Panc1 (cell line): ENCODE measurements around the gene SH3GLB2.

Source experiments
- POLR2AphosphoS5 ChIP-seq: IDR thresholded peaks from 2 replicates; pipeline ENCODE4 v1.6.1; 2012; ENCODE audit warnings: mild to moderate bottlenecking, low read depth, low read length, moderate library complexity
- TF ChIP-seq, protein P1 (sequence below): fragments of 450-650 bp; IDR thresholded peaks from 2 replicates; pipeline ENCODE4 v1.5.1; 2017; ENCODE audit warnings: mild to moderate bottlenecking

DNA sequence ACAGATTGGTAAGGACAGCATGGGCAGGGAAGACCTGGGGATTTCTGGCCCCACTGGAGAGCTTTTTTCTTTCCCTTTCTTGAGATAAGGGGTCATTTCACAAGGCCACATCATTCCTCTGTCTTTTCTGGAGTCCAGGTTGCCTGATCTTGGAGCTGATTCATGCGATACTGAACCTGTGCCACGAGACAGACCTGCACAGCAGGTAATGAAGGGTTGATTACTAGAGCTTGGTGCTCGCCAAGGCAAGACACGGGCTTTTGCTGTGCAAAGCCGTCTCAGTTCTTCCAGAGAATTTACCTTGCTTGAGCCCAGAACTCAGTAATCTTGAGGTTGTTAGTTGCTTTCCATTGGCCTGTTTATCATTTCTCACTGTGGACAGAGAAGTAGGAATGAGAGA is 41.5 kb downstream of the SH3GLB2 start:
- TF ChIP-seq, protein P1, sequence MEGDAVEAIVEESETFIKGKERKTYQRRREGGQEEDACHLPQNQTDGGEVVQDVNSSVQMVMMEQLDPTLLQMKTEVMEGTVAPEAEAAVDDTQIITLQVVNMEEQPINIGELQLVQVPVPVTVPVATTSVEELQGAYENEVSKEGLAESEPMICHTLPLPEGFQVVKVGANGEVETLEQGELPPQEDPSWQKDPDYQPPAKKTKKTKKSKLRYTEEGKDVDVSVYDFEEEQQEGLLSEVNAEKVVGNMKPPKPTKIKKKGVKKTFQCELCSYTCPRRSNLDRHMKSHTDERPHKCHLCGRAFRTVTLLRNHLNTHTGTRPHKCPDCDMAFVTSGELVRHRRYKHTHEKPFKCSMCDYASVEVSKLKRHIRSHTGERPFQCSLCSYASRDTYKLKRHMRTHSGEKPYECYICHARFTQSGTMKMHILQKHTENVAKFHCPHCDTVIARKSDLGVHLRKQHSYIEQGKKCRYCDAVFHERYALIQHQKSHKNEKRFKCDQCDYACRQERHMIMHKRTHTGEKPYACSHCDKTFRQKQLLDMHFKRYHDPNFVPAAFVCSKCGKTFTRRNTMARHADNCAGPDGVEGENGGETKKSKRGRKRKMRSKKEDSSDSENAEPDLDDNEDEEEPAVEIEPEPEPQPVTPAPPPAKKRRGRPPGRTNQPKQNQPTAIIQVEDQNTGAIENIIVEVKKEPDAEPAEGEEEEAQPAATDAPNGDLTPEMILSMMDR, result no peak
- TF ChIP-seq POLR2AphosphoS5, result no peak
